Upper lobe of left lung (tissue), 6 donors: Measurements from ENCODE around the gene PDPK1. TPM values are rescaled to one million over a fixed set of nuclear protein-coding genes. Genes with fewer than 3 reads are reported as not detected.

ENCODE experiments used
- ATAC-seq, 2 donors: fragments of 200-7000 bp; cut with Tn5 transposase; one replicate each; pipeline ENCODE4 v1.9.1; 2022; ENCODE audit warnings: mild to moderate bottlenecking in 2 of 2, moderate library complexity in 2 of 2; ENCODE audit not compliant: low FRiP score in 2 of 2
- DNase-seq, 2 donors: peaks; one replicate each; pipeline ENCODE4 v3.0.0-alpha.2; 2019 to 2020
- H3K27ac ChIP-seq, 4 donors: fragments of 200-600 bp; sonication (generic); one replicate each; pipeline ENCODE4 v1.5.1; 2016 to 2019
- H3K27me3 ChIP-seq, 4 donors: fragments of 200-600 bp; sonication (generic); one replicate each; pipeline ENCODE4 v1.5.1; 2017 to 2019
- H3K36me3 ChIP-seq, 4 donors: fragments of 200-600 bp; sonication (generic); one replicate each; pipeline ENCODE4 v1.5.1; 2016 to 2019
- H3K4me1 ChIP-seq, 4 donors: fragments of 200-600 bp; sonication (generic); one replicate each; pipeline ENCODE4 v1.5.1; 2018 to 2019
- H3K4me3 ChIP-seq, 4 donors: fragments of 200-600 bp; sonication (generic); one replicate each; pipeline ENCODE4 v1.5.1; 2017 to 2019; ENCODE audit warnings: mild to moderate bottlenecking in 2 of 4, moderate library complexity in 1 of 4
- H3K9me3 ChIP-seq, 4 donors: fragments of 200-600 bp; sonication (generic); one replicate each; pipeline ENCODE4 v1.5.1; 2018 to 2019
- EP300 ChIP-seq, 4 donors: sonication (generic); formaldehyde crosslinking; IDR thresholded peaks; one replicate each; pipeline ENCODE4 v1.5.1; 2017; ENCODE audit warnings: antibody characterized with exemption in 4 of 4, control low read depth in 2 of 4
- POLR2A ChIP-seq, 4 donors: fragments of 450-650 bp; IDR thresholded peaks; one replicate each; pipeline ENCODE4 v1.5.1; 2016 to 2017; ENCODE audit warnings: antibody characterized with exemption in 4 of 4, mild to moderate bottlenecking in 2 of 4
- POLR2AphosphoS5 ChIP-seq, 2 donors: sonication (generic); formaldehyde crosslinking; IDR thresholded peaks; one replicate each; pipeline ENCODE4 v1.5.1; 2017; ENCODE audit warnings: antibody characterized with exemption in 2 of 2
- WGBS, 2 donors: methylation state at CpG; one replicate each; pipeline ENCODE4 v1.1.5; 2017 to 2018; 5-methylcytosine and 5-hydroxymethylcytosine counted together
- total RNA-seq, 6 donors: library from RNA; depleted of rRNA in 4 of 6; stranded (reverse); fragments of >200 nt in 4 of 6; gene quantifications; one replicate each; pipeline versions ENCODE4 v1.1.0 to v1.2.1, GENCODE V29; 2016 to 2021
- TF ChIP-seq, protein P1 (sequence below), 6 experiments: fragments of 450-650 bp in 4 of 6; fragments of 200-600 bp in 2 of 6; sonication (generic) in 2 of 6; IDR thresholded peaks; one replicate each; pipeline ENCODE4 v1.5.1; 2016 to 2019; ENCODE audit warnings: antibody characterized with exemption in 6 of 6
- donor health status: DM: no; HTN: no; CAD: no; lungs with moderate emphysema.
- donor health status: DM: no; HTN: yes; CAD: no; lungs with severe emphysema.

The PDPK1 gene
- total RNA-seq, 6 donors from 2014 or later, result 39.4 to 83.1 (median 67.2) TPM

DNA sequence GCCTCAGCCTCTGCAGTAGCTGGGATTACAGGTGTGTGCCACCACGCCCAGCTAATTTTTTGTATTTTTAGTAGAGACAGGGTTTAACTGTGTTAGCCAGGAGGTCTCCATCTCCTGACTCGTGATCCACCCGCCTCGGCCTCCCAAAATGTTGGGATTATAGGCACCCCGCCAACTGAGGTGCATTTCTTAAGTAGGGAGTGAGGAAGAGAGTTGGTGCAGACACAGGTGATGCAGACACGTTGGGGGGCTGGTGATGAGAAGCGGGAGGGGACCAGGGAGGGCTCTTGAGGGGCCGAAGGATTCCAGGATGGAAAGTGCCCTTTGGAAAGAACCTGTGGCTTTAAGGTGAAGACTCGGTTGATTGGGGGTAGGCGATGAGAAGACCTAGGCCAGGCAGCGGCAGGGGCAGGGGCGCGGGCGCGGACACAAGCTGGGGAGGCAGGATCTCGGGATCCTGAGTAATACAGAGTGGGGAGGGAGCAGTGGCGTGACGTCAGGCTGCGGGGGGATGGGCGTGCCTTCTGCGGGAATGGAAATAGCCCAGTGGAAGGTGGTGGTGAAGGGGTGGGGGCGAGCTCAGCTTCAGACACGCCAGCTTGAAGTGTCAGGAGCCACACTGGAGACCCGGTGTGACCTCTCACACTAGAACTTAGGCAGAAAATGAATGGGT lies 26.6 kb upstream of the PDPK1 start:
- peaks cover 23 to 50% (median 37%) of the 10 kb centered on the region in 4 donors for H3K4me1 ChIP-seq
- H3K9me3 ChIP-seq, result no peaks in the 10 kb centered on the region
- no peak overlapping the region for H3K4me3 ChIP-seq
- DNase-seq, result peak; percentile 77 to 93
- H3K27ac ChIP-seq, result peak overlapping the region in 1 of 4 donors; percentile 98
- TF ChIP-seq POLR2AphosphoS5 (IDR thresholded peaks at IDR 0.05) (peak in 1 of 2 donors; percentile 9), POLR2A (IDR thresholded peaks at IDR 0.05) (peak in 1 of 4 donors; percentile 37), EP300 (IDR thresholded peaks at IDR 0.05) (no peak)
- TF ChIP-seq, protein P1, sequence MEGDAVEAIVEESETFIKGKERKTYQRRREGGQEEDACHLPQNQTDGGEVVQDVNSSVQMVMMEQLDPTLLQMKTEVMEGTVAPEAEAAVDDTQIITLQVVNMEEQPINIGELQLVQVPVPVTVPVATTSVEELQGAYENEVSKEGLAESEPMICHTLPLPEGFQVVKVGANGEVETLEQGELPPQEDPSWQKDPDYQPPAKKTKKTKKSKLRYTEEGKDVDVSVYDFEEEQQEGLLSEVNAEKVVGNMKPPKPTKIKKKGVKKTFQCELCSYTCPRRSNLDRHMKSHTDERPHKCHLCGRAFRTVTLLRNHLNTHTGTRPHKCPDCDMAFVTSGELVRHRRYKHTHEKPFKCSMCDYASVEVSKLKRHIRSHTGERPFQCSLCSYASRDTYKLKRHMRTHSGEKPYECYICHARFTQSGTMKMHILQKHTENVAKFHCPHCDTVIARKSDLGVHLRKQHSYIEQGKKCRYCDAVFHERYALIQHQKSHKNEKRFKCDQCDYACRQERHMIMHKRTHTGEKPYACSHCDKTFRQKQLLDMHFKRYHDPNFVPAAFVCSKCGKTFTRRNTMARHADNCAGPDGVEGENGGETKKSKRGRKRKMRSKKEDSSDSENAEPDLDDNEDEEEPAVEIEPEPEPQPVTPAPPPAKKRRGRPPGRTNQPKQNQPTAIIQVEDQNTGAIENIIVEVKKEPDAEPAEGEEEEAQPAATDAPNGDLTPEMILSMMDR (IDR thresholded peaks at IDR 0.05), result no peak
- H3K27me3 ChIP-seq, result no peaks in the 10 kb centered on the region
- no peaks in the 10 kb centered on the region for H3K36me3 ChIP-seq
- ATAC-seq, result no peak
- 52 to 62% methylated on average over 24 of the region's 24 CpGs for WGBS, 2 donors

DNA sequence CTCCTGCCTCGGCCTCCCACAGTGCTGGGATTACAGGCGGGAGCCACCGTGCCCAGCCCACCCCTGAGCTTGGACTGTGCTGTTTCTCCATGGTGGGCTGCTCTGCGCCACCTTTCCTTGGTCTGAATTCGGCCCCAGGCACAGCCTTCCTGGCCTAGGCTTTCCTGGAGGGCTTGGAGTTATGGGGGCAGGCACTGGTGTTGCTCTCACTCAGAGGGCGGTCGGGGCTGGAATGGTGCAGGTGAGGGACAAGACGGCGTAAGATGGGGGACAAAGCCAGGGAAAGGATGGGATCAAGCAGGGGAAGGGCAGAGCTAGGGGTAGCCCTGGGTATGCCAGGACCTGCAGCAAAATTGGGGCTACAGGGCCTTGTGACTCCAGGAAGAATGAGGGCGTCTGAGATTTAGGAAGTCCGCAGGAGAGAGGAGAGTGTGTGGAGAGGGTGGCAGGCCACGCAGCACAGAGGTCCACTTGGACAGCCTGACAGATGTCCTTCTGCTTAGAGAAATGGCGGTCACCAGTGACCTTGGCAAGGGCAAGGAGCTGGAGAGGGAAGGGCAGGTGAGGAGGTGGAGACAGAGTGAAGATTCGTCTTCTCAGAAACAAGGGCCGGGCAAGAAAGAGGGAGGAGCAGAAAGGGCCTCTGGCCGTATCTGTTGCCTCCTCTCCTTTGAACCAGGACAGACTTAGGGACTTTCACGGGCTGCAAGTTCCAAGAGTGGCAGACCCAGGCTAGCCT lies 25.7 kb upstream of the PDPK1 start:
- TF ChIP-seq, protein P1 (IDR thresholded peaks at IDR 0.05), result no peak
- TF ChIP-seq POLR2A (IDR thresholded peaks at IDR 0.05) (no peak), POLR2AphosphoS5 (IDR thresholded peaks at IDR 0.05) (no peak), EP300 (IDR thresholded peaks at IDR 0.05) (no peak)
- Histone ChIP-seq H3K9me3 (no peaks in the 10 kb centered on the region), H3K27me3 (no peaks in the 10 kb centered on the region), H3K27ac (peak overlapping the region in 3 of 4 donors; percentile 98 to 99 (median 99)), H3K4me1 (peaks cover 32 to 59% (median 46%) of the 10 kb centered on the region in 4 donors), H3K36me3 (no peaks in the 10 kb centered on the region), H3K4me3 (no peak overlapping the region)
- 93% methylated on average over 17 of the region's 17 CpGs for WGBS, 2 donors
- ATAC-seq, result no peak
- peak in 1 of 2 donors; percentile 28 for DNase-seq

DNA sequence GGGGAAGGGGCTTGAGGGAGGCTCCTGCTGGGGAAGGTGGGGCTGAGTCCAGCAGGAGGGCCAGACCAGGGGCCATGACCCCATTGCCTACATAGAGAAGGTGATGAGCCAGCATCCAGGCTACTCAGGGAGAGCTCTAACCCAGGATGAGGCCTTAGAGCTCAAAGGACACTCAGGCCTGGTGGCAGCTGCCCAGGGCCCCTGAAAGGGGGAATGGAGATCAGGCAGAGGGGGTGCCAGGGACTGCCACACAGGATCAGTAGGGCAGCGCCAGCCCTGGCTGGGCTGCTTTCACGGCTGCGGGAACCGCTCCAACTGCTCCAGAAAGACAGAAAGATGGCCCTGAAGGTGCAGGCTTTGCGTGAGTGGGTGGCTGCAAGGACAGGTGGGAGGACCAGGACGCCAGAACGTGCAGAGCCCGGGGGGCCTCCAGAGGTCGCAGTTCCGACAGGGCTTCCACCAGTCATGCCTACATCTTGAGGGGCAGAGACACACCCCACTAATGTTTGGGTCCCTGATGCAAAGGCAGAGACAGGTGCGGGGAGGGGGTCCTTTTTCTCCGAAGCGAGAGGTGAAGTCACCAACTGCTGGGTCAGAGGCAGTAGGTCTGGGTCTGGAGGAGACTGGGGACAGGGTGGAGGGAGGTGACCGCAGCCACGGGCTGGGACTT lies 25.0 kb upstream of the PDPK1 start:
- no peak for TF ChIP-seq POLR2AphosphoS5 (IDR thresholded peaks at IDR 0.05)
- no peak for TF ChIP-seq POLR2A (IDR thresholded peaks at IDR 0.05)
- TF ChIP-seq EP300 (IDR thresholded peaks at IDR 0.05), result no peak
- TF ChIP-seq, protein P1 (IDR thresholded peaks at IDR 0.05), result no peak
- H3K4me3 ChIP-seq, result peak overlapping the region; percentile 0 to 90 (median 82)
- no peaks in the 10 kb centered on the region for H3K36me3 ChIP-seq
- WGBS, 2 donors, result 47 to 66% methylated on average over 8 to 15 of the region's 15 CpGs
- H3K27me3 ChIP-seq, result no peaks in the 10 kb centered on the region
- peak; percentile 31 to 73 for DNase-seq
- H3K4me1 ChIP-seq, result peaks cover 39 to 63% (median 53%) of the 10 kb centered on the region in 4 donors
- no peaks in the 10 kb centered on the region for H3K9me3 ChIP-seq
- ATAC-seq, result no peak
- peak overlapping the region; percentile 98 to 100 (median 99) for H3K27ac ChIP-seq

DNA sequence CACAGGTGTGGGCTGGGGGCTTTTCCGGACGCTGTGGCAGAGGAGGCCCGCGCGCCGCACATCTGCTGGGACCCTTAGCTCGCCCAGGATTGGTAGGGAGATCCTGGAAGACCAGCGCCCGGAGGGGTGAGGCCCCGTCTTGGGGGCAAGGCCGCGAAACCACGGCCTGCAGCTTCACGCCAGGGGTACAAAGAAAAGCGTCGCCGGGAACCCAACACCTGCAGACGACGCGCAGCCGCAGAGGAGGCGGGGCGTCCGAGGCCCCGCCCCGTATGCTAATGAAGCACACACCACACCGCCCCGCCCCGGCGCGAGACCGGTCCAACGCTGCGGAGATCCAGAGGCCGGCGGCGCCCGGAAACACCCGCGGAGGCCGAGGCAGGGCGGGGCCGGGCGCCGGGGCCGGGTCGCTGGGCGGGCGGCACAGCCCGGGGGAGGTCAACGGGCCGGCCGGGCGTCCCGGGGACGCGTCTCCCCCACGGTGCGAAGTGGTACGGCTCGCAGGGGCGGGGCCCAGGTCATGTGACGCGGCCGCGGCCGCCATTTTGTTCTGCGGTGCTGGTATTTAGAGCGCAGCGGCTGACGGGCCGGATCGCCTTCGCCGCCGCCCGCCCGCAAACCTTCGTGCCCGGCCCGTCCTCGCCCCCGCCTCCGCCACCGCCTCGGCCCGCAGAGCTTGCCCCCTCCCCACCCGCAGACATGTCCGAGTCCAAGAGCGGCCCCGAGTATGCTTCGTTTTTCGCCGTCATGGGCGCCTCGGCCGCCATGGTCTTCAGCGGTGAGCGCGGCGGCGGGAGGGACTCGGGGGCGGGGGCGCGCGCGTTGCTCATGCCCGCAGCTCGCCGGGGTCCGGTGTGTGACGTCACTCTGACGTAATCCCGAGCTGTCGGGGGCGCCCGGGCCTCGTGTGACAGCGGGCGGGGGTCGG lies 24.2 kb upstream of the PDPK1 start, which contains the start of gene ATP6V0C:
TSS of gene ATP6V0C (plus strand) at position 548 of the 928 bp plus-strand sequence. CDS start at position 700, 152 bp downstream.
- TF ChIP-seq POLR2AphosphoS5 (IDR thresholded peaks at IDR 0.05), result peak; percentile 93 to 96
- peak; percentile 65 to 96 (median 92) for TF ChIP-seq POLR2A (IDR thresholded peaks at IDR 0.05)
- peak in 1 of 4 donors; percentile 48 for TF ChIP-seq EP300 (IDR thresholded peaks at IDR 0.05)
- TF ChIP-seq, protein P1 (IDR thresholded peaks at IDR 0.05), result peak in 2 of 6 experiments; percentile 19 to 24
- 0 to 8% methylated on average over 3 to 28 of the region's 122 CpGs for WGBS, 2 donors
- H3K27ac ChIP-seq, result peak within 1 kb of the TSS; percentile 98 to 100 (median 99)
- no peaks in the 10 kb centered on the region for H3K9me3 ChIP-seq
- no peaks in the 10 kb centered on the region for H3K27me3 ChIP-seq
- no peaks in the 10 kb centered on the region for H3K36me3 ChIP-seq
- peaks cover 47 to 64% (median 57%) of the 10 kb centered on the region in 4 donors for H3K4me1 ChIP-seq
- DNase-seq, result peak; percentile 96 to 99
- peak within 1 kb of the TSS; percentile 77 to 90 (median 82) for H3K4me3 ChIP-seq
- peak; percentile 91 to 92 for ATAC-seq
